HEK293 (cell line): ENCODE data around the gene GPR17.

Experiments used
- BCL11A ChIP-seq: fragments of 450-650 bp; formaldehyde crosslinking; IDR thresholded peaks from 2 replicates; pipeline ENCODE4 v1.5.1; 2016; ENCODE audit warnings: low read depth, missing biosample characterization, missing genetic modification characterization
- CTCF ChIP-seq: fragments of 450-650 bp; formaldehyde crosslinking; IDR thresholded peaks from 2 replicates; pipeline ENCODE4 v1.5.1; 2016; ENCODE audit warnings: missing biosample characterization, missing genetic modification characterization
- MEIS1 ChIP-seq: sonication (generic); formaldehyde crosslinking; IDR thresholded peaks from 2 replicates; pipeline ENCODE4 v1.8.1; 2022; ENCODE audit warnings: missing genetic modification reagents, mild to moderate bottlenecking, borderline replicate concordance
- ZNF24 ChIP-seq: fragments of 450-650 bp; formaldehyde crosslinking; IDR thresholded peaks from 2 replicates; pipeline ENCODE4 v1.5.1; 2016; ENCODE audit warnings: missing biosample characterization, missing genetic modification characterization

DNA sequence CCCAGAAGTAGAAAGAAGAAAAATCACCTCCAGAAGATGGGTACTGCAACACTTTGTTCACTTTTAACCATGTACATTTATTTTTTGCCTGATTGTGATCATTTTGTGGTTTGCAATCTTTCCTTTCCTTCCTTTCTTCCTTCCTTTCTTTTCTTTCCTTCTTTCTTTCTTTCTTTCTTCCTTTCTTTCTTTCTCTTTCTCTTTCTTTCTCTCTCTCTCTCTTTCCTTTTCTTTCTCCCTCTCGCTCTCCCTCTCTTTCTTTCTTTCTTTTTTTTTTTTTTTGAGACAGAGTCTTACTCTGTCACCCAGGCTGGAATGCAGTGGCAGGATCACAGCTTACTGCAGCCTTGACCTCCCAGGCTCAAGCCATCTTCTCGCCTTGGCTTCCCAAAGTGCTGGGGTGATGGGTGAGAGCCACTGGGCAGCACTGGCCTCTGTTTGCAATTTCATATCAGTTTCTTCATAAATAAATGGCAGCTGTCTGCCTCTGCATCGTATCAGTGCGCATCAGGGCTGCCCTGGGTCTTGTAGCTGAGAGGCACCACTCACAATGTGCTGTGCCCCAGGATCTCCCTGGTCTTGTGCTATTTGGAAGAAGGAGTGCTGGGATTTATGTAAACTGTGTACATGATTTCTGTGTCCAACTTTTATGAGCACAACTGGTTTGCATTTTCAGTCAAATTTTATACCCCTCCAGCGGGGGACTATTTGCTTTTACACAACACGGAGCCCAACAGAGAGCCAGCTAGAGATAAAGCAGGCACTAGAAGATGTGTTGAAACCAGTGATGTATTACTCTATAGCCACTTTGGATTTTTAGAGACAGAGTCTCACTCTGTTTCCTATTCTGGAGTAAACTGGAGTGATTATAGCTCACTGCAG is 36.3 kb downstream of the GPR17 start:
- TF ChIP-seq CTCF: no peak
- no peak for TF ChIP-seq MEIS1 (CRISPR knock-in tag)
- no peak for TF ChIP-seq ZNF24
- no peak for TF ChIP-seq BCL11A (tag by site-specific recombination)
